Left lobe of liver (tissue), 2 donors: ENCODE data around the gene KLF13. TPM values are rescaled to one million over a fixed set of nuclear protein-coding genes. Genes with fewer than 3 reads are reported as not detected.
A peak's percentile ranks its signal among the peaks of the same experiment; 100 is the strongest.
"Not testable (repeated sequence)": the region's sequence is repeated elsewhere in the genome, so short reads cannot be mapped to it uniquely, and the experiment has no call there.

ENCODE experiments used
- ATAC-seq: fragments of 200-7000 bp; cut with Tn5 transposase; one replicate; pipeline ENCODE4 v1.9.1; 2020; ENCODE audit warnings: mild to moderate bottlenecking, moderate library complexity
- DNase-seq: peaks from one replicate; pipeline ENCODE4 v3.0.0-alpha.2; 2020; ENCODE audit warnings: low spot score
- total RNA-seq: library from RNA; stranded (reverse); gene quantifications from one replicate; pipeline ENCODE4 v1.2.1, GENCODE V29; 2021
- donor health status: DM: no; HTN: no; CAD: no; lungs with moderate emphysema.
- donor health status: DM: no; HTN: yes; CAD: no.

KLF13 gene
- total RNA-seq, 1 donor from 2014 or later, result 91.9 TPM

DNA sequence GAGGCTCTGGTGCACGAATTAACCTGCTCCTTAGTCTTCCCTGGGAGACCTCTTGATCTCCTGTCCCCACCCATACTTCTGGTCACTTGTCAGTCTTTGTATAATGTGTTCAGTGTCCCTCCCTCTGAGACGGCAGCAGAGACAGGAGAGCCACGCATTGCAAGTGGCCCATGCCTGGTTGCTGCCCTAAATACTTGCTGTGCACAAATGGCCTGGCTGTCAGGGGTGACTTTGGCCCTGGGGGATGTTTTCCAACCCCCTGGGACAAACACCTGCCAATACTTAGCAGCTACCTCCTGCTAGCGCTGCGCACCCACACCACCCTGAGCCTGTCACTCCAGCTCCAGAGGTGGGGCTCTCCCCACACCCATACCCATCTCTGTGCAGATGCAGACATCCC lies 17.2 kb downstream of the KLF13 start:
- ATAC-seq (no peak), DNase-seq (no peak)

DNA sequence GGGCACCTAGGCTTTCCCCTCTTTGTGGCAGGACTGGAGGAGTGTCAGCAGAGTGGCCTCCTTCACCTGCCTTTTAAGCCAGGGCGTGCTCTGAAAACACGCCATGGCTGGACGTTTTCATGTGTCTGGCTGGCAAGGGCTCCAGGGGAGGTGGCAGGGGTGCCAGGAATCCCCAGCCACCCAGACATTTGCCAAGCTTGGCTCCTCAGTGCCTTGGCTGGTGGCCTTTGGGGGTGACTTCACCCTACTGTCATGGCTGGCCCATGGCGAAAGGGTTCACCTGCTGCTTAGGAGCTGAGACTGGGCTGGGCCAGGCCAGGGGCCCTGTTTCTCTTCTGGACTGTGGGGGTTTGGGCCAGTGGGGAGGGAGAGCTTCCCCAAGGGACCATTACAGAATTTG lies 17.6 kb downstream of the KLF13 start:
- no peak for DNase-seq
- ATAC-seq, result peak; percentile 35

DNA sequence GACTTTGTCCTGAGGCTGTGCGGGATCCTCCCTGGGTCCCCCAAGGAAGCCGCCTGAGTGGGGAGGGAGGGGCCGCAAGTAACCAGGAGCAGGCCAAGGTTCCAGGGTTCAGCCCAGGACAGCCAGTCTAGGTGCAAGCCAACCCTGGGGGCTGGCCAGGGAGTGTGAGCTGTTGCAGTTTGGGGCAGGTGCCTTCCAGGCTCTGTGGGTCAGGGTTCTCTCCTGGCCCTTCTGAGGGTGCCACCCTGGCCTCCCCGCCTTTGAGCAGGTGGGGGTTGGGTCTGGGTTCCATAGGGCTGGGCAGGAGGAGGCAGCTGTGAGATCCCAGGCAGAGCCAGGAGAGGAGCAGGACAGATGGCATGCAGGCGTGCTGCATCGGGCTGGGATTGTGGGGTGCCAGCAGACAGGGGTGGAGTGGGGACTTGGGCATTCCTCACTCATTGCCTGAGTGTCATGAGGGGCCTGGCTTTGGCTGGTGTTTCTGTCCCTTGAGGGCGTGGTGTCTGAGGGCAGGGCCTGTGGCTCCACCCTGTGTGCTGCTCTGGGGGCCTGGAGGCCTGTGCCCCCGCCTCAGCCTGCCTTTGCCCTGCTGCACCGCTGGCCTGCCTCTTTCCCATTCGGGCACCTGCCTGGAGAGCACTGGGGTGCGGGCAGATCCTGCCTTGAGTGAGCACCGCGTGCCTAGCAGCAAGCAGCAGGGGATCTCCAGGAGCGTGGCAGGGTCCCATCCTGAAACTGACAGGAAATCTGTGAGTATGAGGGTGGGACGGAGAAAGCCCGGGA lies 18.4 kb downstream of the KLF13 start:
- peak; percentile 90 for DNase-seq
- ATAC-seq, result peak; percentile 72

DNA sequence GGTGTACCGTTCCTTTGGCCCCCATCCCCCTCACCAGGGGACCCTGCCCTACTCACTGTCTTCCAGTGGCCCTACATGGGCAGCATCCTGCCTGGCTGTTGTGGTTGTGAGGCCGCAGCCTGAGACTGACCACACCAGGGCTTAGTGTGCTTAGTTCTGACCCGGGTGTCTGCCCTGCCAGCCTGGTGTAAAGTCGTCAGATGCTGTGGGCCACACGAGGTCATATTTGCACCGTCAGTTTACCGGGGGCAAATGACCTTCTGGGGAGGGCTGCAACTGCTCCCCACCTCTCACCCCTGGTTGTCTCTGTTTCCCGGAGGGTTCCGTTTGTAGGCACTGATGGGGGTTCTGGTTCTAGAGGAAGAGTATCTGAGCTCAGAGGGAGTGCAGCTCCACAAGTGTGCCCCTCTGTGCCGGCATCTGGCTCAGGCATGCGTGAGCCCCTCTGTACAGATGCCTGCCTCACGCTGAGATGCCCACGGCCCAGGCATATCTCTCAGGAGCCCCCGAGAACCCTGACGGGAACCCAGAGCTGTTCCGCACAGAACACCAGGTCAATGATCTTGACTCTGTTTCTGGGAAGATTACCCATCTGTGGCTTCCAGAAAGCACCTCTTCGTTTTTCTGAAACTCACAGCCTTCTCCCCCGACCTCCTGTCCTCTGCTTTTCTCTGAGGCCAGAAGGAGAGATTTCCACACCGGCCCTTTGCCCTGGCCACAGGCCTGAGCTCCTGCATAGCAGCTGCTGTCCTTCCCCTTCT lies 19.2 kb downstream of the KLF13 start:
- DNase-seq (peak; percentile 73), ATAC-seq (peak; percentile 56)

DNA sequence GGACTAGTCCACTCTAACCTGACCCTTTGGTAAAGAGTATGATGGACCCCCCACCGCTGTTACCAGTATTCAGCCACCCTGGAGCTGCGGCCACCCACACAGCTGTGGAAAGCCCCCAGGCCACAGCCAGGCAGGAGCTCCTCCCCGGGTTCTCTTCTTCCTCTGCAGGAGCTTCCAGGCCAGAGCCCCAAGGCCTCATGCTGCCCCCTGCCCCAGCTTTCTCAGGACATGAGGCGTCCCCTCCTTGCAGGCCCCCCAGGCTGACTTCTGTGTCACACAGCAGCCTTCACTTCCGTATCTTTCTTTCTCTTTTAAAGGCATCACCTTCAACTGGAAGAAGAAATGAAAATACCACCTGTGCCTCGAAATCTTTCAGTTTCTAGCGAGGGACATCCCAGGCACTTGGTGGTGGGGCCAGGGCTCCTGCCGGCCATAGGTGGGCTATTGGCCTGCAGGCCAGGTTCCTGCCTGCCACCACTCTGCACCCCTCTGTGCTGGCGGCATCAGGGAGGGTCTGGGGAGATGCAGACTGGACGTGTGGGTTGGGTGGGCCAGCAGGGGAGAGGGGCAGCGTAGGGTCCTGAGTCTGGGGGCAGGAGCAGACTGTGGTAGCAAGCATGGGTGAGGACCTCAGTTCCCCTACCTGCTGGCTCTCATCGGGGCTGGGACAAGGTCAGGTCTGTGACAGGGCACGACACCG lies 19.9 kb downstream of the KLF13 start:
- ATAC-seq (no peak), DNase-seq (no peak)

DNA sequence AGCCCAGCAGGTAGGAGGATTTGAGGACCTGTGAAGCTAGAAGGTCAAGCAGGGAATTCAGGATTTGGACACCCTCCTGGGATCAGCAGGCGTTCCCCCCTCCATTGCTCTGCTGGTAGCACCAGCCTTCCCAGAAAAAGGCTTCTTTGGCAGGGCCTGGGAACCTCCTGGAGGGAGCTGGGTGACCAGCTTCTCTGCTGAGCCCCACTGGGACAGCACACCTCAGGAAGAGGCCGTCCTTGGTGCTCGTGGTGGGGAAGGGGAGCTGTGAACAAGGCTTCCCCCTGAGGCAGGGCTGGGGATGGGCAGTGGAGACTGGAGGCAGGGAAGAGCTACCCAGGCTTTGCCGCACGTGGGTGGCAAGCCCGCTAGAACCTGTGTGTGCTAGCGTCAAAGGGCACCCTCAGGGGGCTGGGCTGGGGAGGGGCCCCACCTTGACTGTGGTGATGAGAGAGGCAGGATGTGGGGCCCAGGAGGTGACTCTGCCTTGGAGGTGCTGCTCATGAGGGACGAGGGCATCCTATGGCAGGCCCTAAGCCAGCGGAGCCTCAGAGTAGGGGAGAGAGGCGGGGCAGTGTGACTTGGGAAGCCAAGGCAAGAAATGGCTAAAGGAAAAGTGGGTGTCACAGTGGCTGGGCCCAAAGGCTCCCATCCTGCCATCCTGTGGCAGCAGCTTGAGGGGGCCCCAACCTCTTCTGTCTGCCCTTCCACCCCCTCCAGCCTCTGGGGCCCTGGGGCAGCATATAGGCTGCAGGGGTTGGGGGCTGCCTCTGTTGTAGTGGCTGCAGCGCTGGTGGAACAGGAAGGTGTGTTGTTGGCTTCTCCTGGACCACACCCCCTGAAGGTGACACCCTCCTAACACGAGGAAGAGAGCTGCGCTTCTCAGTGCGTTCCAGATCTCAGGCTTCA lies 20.7 kb downstream of the KLF13 start:
- DNase-seq (no peak), ATAC-seq (no peak)

DNA sequence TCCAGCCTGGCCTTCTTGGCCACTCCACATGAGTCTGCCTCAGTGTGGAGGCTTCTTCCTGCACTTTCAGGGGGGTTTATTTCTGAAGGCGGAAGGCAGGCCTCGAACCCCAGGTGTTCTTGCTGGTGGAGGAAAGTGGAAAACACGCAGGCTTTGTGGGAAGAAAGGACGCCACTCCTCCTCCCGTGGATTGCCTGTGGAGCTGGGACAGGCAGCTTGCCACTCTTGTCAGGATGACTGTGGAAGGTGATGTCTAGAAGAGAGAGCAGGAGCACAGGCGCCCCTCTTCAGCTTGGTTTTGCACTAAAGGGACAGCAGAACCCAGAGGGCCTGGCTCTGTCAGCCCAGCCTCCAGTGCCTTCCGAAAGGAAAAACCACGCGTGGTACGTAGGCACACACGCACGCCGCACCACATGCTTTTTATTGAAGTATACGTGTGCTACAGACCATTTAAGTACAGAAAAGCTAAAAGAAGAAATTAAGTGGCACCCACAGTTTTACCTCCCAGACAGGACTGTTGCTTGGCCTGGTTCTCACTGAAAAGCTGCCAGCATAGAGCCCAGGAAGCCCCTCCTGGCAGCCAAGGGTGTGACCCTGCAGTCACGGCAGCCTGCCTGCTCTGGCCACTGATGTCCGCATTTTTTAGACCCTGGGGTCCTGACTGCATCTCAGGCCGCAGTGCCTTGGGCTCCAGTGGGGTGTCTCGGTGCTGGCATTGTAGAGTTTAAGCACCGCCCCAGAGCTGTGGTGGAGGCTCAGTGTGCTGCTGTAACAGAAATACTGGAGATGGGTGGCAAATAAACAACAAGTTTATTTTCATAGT lies 21.6 kb downstream of the KLF13 start:
- ATAC-seq (no peak), DNase-seq (no peak)

DNA sequence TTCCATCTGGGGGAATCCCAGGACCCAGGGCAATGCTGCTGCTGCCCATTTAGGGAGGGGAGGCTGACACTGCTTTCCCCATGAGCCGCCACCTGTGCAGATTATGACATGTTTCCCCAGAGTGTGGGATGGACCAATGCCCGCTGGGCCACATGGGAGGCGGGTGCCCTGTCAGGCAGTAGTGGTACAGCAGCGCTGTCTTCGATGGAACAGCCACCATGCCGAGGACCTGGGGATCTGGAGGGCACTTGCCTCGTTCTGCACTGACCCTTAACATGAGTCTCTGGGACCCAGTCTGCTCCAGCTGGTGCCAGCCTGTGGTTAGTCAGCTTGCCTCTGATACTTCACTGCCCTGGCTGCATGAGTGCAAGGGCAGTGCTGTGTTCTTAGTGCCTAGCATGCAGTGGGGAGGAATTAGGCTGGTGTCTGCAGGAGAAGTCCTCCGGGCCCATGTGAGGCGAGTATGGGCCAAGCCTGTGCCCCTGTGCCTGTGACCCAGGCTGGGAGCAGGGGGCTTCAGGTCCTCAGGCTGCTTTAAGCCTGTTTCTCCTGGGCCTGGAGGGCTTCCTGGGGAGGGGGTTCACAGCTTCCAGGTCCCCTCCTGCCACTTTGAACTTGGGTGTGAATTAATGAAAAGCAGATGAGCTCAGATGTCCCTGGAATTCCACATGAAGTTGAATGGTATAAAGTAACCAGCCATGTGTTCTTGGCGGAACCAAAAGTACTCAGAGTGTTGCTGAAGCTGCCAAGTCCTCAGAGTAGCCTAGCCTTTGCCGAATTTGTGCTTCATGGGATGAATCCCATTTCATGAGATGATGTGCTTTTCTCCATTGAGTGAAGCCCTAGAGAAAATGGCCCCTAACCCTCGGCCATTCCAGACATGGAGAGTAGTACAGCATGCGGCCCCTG lies 22.9 kb downstream of the KLF13 start:
- ATAC-seq (no peak), DNase-seq (no peak)

DNA sequence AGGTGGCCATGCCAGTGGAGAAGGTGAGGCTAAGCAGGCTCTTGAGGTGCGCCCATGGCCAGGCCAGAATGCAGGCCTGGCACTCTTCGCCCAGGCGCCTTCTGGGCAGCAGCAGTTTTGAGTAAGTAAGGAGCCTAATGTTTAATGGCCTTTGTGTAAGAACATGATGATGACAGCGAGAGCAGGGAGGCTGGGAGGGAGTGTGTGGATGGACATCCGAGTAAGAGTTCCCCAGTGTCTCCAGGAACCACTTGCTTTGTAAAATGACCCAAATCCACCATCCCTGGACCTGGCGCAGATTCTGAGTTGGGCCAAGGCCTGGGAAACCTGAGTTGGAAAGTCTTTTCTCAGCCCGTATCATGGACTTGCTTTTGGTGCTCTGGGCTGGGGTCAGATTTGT lies 24.1 kb downstream of the KLF13 start:
- DNase-seq (no peak), ATAC-seq (no peak)

DNA sequence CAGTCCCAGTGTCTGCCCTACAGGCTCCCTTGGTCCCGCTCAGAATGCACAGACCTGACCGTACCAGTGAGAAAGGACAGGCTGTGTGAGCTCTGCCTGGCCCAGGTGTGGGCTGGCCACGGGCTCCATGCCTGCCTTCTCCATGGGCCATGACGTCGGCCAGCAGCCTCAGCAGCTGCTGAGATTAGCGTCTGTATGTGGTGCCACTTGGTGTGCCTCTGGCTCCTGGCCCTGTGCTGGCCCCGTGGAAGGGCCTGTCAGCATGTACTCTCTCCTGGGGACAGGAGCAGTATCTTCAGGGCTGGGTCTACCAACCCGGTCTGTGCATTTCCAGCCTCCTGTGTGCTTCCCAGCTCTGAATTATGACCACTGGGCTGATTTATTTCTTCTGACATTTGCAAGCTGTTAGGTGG lies 25.7 kb downstream of the KLF13 start:
- ATAC-seq (peak; percentile 69), DNase-seq (peak; percentile 90)

DNA sequence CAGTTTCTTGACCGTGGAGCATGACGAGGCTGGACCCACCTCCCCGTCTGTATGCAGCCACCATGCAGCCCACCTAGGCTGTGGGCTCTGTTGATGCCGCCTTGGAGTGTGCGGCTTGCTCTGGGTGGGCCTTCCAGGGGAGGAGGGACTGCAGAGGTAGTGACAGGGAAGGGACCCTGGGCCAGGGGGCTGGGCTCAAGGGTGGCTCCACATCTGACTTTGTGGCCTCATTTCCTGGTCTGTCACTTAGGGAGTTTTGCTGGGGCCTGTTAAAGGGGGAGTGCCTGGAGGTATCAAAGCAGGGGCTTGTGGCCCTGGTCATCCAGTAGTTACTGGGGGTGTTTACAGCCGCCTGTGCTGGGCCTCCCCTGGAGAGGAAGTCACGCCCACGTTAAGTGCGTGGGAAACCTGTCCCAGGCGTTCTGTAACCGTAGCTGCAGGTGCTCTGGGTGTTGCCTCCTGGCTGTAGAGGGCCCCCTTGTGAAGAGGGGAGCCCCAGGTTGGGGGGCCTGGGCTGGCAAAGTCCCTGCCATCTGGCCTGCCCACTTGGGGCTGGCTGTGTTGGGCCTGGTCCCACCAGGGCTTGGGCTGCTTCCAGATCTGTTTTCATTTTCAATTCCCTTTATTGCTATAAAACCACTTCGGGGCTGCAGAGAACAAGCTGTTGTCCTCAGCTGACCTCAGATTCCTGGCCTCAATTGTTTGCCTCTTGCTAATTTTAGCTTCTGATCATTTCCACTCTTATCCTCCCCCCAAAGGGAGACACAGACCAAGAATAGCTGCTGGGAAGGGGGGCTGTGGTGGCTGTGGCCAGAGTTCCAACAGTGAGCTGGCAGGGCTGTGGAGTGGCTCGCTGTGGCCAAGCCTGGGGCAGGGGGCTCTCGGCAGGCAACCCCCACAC lies 26.5 kb downstream of the KLF13 start:
- ATAC-seq (peak; percentile 22), DNase-seq (no peak)

DNA sequence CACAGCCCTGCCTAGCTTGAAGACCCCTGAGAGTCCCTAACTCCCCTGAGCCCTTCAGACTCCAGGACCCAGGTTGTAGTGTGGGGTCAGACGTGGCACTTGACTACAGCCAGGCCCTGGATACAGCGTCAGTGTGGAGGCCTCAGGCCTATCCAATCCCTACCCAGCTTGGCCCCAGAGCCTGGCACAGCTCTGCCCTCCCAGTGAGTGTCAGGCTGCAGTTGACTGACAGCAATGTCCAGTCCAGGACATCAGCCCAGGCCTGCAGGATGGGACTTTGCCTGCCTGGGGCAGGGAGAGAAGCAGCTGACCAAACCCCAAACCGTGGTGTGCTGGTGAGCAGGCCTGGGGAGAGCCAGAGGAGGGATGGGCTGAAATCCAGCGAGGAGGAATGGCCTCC lies 27.3 kb downstream of the KLF13 start:
- DNase-seq, result peak; percentile 92
- peak; percentile 78 for ATAC-seq

DNA sequence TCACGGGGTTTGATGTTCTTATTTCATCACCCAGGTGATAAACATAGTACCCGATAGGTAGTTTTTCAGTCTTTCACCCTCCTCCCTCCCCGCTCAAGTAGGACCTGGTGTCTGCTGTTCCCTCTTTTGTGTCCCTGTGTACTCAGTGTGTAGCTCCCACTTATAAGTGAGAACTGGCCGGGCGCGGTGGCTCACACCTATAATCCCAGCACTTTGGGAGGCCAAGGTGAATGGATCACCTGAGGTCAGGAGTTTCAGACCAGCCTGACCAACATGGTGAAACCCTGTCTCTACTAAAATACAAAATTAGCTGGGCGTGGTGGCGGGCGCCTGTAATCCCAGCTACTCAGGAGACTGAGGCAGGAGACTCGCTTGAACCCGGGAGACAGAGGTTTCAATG lies 29.5 kb downstream of the KLF13 start:
- not testable (repeated sequence) for DNase-seq, ATAC-seq

DNA sequence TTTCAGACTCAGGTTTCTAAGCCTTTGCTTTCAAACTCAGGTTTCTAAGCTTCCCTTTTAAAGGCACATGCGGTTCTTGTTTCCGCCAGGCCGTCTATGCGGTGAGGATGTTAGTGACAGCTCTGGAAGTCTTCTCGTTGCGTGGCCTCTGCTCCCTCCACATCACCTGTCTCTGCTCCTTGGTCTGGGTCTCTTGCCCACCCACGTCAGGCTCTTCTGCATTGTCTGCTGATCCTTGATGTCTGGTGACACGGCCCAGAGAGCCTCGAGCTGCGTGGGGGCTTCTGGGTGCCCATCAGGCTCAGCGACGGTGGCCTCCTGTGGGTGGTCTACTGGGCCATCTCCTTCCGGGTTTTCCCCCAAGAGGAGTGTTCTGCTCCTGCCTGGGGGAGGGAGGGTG lies 30.5 kb downstream of the KLF13 start:
- no peak for ATAC-seq
- DNase-seq, result no peak

DNA sequence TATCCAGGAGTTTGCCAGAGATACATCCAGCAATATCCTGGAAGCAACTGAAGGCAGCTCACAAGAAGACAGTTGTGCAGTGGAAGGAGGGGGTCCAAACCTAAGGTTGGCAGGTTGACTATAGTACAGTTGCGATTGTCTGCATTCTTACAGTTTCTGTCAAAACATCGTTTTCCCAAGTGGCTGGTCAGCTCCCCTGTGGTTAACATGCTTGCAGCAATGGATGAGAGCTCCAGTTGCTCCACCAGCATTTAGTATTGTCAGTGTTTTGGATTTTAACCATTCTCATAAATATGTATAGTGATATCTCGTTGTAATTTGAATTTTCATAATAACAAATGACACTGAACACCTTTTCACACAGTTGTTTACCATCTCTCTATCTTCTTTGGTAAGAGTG lies 31.5 kb downstream of the KLF13 start:
- DNase-seq, result no peak
- no peak for ATAC-seq

DNA sequence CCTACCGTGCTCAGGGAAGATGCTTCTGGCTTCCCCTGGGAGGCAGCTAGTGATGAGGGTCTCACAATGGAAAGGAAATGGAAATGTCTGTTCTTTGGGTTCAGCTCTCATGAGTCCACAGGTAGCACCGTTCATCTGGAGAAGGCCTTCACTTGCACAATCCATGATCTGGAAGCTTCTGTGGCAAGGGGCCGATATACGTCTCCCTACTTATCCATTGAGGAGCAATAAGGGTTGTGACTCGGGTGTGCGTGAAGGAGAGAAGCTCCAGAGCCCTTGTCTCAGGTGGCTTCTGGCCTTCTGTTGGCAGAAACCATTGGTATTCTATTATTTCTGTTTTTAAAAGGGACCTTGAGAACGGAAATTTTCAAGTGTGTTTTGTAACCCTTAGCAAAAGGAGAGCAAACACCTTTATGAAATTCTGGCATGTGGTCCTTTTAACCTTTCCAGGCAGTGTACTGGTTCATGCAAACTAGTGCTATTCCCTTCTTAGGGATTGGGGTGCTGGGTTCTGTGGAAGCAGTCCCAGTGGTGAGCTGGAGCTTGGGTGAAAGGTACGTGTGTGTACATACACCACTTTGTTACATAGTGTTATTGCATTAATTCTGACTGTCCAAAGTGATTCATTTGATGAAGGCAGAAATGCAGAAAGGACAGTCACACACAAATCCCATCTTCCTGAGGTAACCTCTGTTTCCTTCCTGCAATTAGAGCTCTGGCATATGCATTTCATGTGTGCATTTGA lies 32.5 kb downstream of the KLF13 start:
- DNase-seq, result no peak
- ATAC-seq, result peak; percentile 40

DNA sequence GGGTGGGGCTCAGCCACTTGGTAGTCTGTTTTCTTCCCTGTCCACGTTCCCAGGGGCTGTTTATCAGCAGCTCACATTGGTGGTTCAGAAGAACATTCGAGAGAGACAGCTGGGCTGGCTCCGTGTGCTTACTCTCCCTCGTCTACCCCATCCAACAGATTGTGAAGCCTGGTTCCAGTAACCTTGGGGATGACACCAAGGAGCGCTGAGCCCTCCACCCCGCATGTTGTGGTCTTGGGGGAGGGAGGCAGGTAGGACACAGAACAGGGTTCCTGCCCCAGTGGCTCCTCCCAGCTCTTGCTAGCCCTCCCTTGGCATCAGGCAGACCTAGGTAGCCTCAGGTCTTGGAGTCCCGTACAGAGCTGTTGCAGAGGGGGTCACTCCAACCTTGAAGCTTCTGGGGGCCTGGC lies 33.1 kb downstream of the KLF13 start:
- DNase-seq (no peak), ATAC-seq (peak; percentile 12)
